Bronchial epithelial cell (primary cell): Measurements from ENCODE around the gene EFR3B. TPM values are rescaled to one million over a fixed set of nuclear protein-coding genes. Genes with fewer than 3 reads are reported as not detected.
A peak's percentile ranks its signal among the peaks of the same experiment; 100 is the strongest.
"Not testable (repeated sequence)": the region's sequence is repeated elsewhere in the genome, so short reads cannot be mapped to it uniquely, and the experiment has no call there.

Experiments used
- DNase-seq: peaks from one replicate; pipeline ENCODE4 v3.0.0-alpha.2; 2010; ENCODE audit warnings: low read depth
- FAIRE-seq: peaks from 2 replicates; lab custom pipeline; 2011; peaks lifted over from hg19 to GRCh38; lab: Jason Lieb, UNC
- H3K27me3 ChIP-seq: 2 replicates; pipeline ENCODE4 v1.5.1; 2011; ENCODE audit warnings: low read length; ENCODE audit not compliant: control insufficient read depth, insufficient read depth
- H3K36me3 ChIP-seq: 2 replicates; pipeline ENCODE4 v1.5.1; 2011; ENCODE audit warnings: low read length; ENCODE audit not compliant: control insufficient read depth, insufficient read depth
- H3K4me3 ChIP-seq: 2 replicates; pipeline ENCODE4 v1.5.1; 2011; ENCODE audit warnings: mild to moderate bottlenecking, low read depth, low read length, control low read depth
- total RNA-seq: library from RNA; depleted of rRNA; stranded (reverse); fragments of >200 nt; gene quantifications from 2 replicates; pipeline ENCODE4 v1.2.1, GENCODE V29; 2014
- TF ChIP-seq, protein P1 (sequence below): IDR thresholded peaks from 2 replicates; pipeline ENCODE4 v1.5.1; 2011; ENCODE audit warnings: mild to moderate bottlenecking, moderate library complexity, low read length, control low read depth, inconsistent platforms; ENCODE audit not compliant: insufficient read depth, severe bottlenecking

The EFR3B gene
- total RNA-seq, 1 donor from 2014 or later = not detected

DNA sequence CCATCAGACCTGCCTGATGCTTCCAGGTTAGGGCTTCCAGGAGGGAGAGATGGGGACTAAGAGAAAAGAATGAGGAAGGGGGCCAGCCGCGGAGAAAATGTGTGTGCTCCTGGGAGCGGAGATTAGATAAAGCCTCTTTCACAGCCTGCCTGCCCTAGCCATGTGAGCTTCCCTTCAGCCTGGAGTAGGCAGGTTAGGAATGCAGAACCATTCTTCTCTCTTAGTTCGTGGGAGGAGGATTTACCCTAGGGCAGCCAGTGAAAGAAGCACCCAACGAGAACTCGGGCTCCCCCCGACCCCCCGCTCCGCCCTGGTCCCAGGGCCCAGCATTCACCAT is 90.4 kb downstream of the EFR3B start:
- DNase-seq (no peak), FAIRE-seq (no peak)
- TF ChIP-seq, protein P1, sequence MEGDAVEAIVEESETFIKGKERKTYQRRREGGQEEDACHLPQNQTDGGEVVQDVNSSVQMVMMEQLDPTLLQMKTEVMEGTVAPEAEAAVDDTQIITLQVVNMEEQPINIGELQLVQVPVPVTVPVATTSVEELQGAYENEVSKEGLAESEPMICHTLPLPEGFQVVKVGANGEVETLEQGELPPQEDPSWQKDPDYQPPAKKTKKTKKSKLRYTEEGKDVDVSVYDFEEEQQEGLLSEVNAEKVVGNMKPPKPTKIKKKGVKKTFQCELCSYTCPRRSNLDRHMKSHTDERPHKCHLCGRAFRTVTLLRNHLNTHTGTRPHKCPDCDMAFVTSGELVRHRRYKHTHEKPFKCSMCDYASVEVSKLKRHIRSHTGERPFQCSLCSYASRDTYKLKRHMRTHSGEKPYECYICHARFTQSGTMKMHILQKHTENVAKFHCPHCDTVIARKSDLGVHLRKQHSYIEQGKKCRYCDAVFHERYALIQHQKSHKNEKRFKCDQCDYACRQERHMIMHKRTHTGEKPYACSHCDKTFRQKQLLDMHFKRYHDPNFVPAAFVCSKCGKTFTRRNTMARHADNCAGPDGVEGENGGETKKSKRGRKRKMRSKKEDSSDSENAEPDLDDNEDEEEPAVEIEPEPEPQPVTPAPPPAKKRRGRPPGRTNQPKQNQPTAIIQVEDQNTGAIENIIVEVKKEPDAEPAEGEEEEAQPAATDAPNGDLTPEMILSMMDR = no peak
- Histone ChIP-seq H3K27me3 (peaks cover 22% of the 10 kb centered on the region), H3K4me3 (peak overlapping the region; percentile 14), H3K36me3 (no peaks in the 10 kb centered on the region)

DNA sequence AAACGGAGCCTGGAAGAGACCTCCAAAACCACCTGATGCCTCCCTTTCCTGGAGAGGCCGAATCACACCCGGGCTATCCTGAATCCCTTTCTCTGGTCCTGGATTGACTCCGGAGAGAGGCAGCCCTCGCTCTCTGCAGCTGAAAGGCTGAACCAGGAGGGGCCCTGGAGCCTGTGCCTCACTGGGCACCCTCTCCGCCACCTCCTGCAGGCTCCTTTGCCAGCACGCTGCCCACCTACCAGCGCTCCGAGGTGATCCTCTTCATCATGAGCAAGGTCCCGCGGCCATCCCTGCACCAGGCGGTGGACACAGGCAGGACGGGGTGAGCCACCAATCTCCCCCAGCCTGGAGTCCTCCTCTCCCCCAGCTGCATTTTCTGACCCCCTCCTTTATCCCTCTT is 90.8 kb downstream of the EFR3B start:
- no peak for FAIRE-seq
- TF ChIP-seq, protein P1 = no peak
- DNase-seq = no peak
- H3K4me3 ChIP-seq = no peak overlapping the region
- H3K27me3 ChIP-seq = peaks cover 22% of the 10 kb centered on the region
- H3K36me3 ChIP-seq = no peaks in the 10 kb centered on the region

DNA sequence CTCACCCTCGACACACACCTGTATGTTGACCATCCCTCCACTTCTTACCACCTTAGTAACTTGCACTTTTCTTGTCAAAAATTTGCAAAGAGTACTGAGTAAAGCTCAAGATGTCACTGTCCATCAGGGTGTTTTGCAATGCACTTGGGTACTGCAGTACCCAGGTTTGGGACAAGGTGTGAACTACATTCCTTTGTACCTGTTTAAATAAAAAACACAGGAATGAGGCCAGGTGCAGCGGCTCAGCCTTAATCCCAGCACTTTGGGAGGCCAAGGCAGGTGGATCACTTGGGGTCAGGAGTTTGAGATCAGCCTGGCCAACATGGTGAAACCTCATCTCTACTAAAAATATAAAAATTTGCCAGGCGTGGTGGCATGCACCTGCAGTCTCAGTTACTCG is 98.7 kb downstream of the EFR3B start:
- H3K36me3 ChIP-seq, H3K27me3 ChIP-seq, FAIRE-seq, DNase-seq, H3K4me3 ChIP-seq: not testable (repeated sequence)

DNA sequence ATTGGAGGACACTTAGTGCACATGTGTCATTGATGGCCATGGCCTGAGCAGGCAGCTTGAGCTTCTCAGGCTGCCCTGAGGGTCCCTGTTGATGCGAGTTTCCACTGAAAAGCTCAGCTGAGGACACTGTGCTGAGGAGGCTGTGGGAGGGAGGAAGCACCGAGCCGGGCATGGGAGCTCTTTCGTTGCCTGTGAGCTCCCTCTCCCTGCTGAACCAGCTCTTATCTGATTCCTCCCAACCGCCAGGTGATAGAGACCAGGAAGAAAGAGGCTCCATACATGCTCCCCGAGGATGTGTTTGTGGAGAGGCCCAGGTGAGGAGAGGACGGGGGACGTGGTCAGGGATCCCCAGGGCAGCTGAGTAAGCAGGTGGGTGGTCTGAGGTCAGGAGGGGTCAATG is 99.2 kb downstream of the EFR3B start:
- Histone ChIP-seq H3K4me3 (no peak overlapping the region), H3K27me3 (peaks cover 2% of the 10 kb centered on the region), H3K36me3 (no peaks in the 10 kb centered on the region)
- TF ChIP-seq, protein P1 = no peak
- FAIRE-seq = no peak
- DNase-seq = no peak

DNA sequence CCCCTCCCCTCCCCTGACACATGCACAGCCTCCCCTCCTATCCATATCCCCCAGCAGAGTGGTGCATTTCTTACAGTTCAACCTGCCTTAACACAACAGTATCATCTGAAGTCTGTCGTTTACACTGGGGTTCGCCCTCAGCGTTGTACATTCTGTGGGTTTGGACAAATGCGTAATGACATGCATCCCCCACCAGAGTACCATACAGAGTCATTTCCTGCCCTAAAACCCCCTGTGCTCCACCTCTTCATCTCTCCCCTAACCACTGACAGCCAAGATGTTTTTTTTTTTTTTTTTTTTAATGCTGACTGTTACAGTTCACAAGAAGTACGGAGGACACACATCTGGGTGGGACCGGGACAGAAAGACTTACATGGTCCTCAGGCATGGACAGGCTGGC is 103.9 kb downstream of the EFR3B start:
- Histone ChIP-seq H3K4me3 (no peak overlapping the region), H3K27me3 (no peaks in the 10 kb centered on the region), H3K36me3 (no peaks in the 10 kb centered on the region)
- FAIRE-seq (peak; percentile 70), DNase-seq (no peak)
- TF ChIP-seq, protein P1 = no peak

DNA sequence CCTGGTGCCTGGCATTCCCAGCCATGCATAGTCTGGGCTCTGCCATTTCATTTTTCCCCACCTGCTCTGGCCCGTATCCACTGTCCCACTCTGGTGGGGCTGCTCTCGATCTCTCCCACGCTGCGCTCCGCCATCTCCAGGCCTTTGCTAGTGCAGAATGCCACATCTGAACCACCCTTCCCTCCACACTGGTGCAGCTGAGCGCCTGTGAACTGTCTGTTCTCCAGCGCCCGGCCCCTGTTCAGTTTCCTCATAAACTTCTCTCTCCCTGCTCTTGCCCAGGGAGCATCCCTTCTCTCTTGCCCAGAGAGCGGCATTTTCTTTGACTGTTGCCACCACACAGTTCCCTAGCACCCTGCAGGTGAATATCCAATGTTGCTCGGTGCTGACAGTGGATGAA is 105.0 kb downstream of the EFR3B start:
- Histone ChIP-seq H3K36me3 (no peaks in the 10 kb centered on the region), H3K4me3 (no peak overlapping the region), H3K27me3 (no peaks in the 10 kb centered on the region)
- TF ChIP-seq, protein P1 = no peak
- no peak for FAIRE-seq
- DNase-seq = no peak
